KBM-7 (cell line): Measurements from ENCODE around the gene UBL3.

Source experiments
- DNase-seq: peaks from one replicate; pipeline ENCODE4 v3.0.0-alpha.2; 2015
- in situ Hi-C: fragments of 300-500 bp; cut with MboI; formaldehyde crosslinking; loops from 2 replicates; pipeline ENCODE4 v1.14.3; 2020; ENCODE audit warnings: low sequenced_read_pairs, low pct_unique_long_range_greater_than_20kb, mixed read lengths

Gene UBL3

DNA sequence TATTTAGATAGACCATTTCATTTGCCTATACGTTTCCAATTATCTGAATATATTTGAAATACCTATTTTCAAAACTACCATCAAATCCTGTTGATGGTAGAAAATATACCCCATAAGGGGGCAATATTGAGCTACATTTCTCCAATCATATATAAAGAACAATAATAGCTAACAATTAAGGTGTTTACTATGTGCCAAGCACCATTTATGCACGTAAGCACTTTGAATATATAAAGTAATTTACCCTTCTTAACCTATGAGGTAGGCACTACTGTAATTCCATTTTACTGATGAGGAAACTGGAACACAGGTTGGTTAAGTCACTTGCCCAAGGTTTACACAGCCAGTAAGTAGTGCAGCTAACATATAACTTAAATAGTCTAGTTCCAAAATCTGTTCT lies 79.2 kb downstream of the UBL3 start:
- peak; percentile 54 for DNase-seq
- in situ Hi-C loops: no loop called here

DNA sequence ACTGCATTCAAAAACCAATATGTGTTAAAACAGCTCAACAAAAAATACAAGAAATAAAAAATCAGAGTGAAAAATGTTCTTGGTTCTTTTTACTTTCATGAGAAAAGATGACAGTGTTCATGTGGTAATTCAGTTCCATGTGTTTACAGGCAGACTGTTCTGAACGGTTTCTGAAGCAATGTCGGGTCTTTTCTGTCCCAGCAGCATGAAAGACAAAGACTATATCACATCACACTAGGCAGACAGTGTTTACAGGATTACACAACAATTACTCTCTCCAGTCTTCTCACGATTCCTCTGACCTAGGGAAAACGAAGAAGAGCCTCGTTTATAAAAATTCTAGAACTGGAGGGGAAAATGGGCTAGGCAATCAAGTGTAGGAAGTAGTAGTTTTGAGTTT lies 83.4 kb downstream of the UBL3 start:
- in situ Hi-C loops: loop anchor here (10.0 kb wide), 1 partner anchor 348 kb away; no protein-coding TSS in a partner anchor
- DNase-seq: no peak

DNA sequence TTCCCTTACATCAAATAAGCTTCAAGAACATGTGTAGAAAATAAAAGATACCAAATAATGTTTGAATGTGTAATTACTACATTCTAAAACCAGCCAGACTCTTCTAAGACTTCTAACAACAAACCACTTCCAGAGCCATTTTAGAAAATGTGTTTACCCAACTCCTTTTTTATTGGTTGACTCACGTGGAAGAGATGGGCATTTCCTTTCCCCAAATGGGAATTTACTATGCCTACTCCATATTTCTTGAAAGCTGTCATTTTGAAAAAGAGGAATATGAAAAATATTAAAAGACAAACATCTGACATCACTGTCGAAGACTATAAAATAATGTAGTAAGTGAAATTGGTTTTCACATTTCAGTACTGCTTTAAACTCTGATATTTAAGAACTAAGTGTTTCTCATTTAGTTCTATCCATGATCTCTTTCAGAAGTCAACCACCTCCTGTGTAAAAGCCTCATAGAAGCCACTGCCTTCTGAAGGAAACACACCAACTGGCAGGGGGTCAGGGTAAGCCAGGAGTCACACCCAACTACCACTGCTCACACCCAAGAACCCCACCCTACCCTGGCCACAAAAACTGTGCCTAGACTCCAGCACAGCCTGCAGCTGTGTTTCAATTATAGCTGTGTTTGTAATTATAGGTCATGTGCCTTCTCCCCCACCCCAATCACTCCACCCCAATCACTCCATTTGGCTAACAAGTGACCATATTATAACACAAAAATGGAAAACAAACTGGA lies 86.8 kb downstream of the UBL3 start:
- in situ Hi-C loops: loop anchor here (10.0 kb wide), 1 partner anchor 351 kb away; no protein-coding TSS in a partner anchor
- no peak for DNase-seq

- DNase-seq: no peak
- in situ Hi-C loops: loop anchor here (10.0 kb wide), 1 partner anchor 353 kb away; no protein-coding TSS in a partner anchor
These were observed 88.6 kb downstream of the UBL3 start for GRCh38 chr13:29761815-29762214.

DNA sequence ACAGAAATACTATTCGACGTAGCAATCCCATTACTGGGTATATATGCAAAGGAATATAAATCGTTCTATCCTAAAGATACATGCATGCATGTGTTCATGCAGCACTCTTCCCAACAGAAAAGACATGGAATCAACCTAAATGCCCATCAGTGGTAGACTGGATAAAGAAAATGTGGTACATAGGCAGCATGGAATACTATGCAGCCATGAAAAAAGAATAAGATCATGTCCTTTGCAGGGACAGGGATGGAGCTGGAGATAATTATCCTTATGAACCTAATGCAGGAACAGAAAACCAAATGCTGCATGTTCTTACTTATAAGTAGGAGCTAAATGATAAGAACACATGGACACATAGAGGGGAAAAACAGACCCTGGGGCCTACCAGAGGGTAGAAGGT lies 89.3 kb downstream of the UBL3 start:
- DNase-seq: no peak
- in situ Hi-C loops: loop anchor here (10.0 kb wide), 1 partner anchor 354 kb away; no protein-coding TSS in a partner anchor

DNA sequence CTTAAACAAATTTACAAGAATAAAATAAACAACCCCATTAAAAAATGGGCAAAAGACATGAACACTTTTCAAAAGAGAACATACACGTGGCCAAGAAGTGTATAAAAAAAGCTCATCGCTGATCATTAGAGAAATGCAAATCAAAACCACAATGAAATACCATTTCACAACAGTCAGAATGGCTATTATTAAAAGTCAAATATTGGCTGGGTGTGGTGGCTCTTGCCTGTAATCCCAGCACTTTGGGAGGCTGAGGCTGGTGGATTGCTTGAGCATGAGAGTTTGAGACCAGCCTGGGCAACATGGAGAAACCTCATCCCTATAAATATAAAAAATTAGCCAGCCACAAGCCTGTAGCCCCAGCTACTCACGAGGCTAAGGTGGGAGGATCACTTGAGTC lies 89.9 kb downstream of the UBL3 start:
- DNase-seq: no peak
- in situ Hi-C loops: loop anchor here (10.0 kb wide), 1 partner anchor 354 kb away; no protein-coding TSS in a partner anchor

- DNase-seq: peak; percentile 89
- in situ Hi-C loops: no loop called here
These were observed 91.8 kb downstream of the UBL3 start for GRCh38 chr13:29758531-29759114.

DNA sequence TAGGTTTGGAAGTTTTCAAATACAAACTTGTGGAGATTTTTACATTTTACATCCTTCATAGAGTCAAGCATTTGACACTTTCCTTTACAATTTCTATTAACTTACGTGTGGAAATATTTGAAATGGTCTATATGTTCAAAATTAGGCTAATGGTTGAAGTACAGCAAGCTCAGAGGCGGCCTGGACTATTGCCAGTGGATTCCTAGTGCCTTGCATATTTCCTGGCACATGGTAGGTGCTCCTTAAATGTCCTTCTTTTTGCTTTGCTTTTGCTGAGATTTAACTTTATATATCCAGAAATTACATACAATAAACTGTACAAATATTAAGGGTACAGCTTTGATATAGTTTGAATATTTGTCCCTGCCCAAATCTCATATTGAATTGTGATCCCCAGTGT lies 93.9 kb downstream of the UBL3 start:
- in situ Hi-C loops: no loop called here
- no peak for DNase-seq

- in situ Hi-C loops: no loop called here
- peak; percentile 23 for DNase-seq
These were observed 96.0 kb downstream of the UBL3 start for GRCh38 chr13:29754473-29754806.

- in situ Hi-C loops: no loop called here
- no peak for DNase-seq
These were observed 96.6 kb downstream of the UBL3 start for GRCh38 chr13:29753618-29754472.

DNA sequence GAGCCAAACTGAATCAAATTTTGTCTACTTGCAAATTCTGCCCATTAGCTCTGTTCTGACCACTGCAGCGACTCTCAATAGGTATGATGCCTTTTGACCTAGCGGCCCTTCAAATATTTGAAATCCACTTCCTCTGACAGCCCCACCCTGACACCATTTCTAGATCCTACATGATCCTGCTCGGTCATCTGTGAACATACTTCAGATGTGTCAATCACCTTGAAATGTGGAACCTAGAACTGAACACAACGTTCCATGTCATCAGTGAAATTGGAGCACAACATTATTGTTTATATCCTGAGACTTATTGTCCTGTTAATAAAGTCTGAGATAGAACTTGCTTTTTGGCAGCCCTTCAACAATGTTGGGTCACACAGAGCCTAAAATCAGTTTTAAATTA lies 98.2 kb downstream of the UBL3 start:
- in situ Hi-C loops: no loop called here
- no peak for DNase-seq

- no peak for DNase-seq
- in situ Hi-C loops: no loop called here
These were observed 100.3 kb downstream of the UBL3 start for GRCh38 chr13:29750183-29750530.

DNA sequence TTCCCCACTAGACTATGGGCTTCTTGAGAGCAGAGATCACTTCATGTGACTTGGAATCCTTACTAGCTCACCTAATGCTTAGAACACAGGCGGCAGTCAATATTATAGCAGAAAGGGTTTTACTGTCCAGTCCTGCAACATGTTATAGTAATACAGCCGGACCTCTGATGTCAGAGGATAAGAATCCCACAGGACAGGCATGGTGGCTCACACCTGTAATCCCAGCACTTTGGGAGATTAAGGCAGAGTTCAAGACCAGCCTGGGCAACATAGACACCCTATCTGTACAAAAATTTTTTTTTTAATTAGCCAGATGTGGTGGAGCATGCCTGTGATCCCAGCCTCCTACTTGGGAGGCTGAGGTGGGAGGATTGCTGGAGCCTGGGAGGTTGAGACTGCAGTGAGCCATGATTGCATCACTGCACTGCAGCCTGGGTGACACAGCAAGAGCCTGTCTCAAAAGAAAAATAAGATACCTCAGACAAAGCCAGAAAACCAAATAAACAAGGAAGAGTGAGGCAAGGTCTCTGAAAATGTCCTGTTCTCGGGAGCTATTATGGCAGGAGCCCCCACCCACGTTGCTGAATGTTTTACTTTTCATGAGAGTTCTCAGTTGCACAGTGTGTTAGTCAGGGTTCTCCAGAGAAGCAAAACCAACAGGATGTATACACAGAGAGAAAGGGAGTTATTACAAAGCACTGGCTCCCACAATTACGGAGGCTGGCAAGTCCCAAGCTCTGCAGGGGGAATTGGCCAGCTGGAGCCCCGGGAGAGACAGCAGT lies 100.8 kb downstream of the UBL3 start:
- DNase-seq: no peak
- in situ Hi-C loops: no loop called here

DNA sequence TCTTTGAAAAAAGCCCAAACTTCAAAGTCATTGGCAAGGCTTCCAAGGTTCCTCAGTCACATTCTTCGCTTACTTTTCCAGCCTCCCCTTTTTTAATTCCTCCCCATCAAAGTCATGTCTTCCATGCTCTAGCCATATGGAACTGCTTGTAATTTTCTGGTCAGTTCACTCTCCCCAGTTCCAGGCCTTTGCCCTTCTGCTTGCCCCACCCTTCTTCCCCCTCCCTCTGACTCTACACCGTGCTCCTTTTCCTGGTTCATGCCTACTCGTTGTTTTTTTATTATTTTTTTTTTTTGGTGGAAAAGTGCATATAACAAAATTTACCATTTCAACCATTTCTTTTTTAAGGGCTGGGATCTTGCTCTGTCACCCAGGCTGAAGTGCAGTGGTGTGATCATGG lies 102.3 kb downstream of the UBL3 start:
- DNase-seq: no peak
- in situ Hi-C loops: no loop called here

DNA sequence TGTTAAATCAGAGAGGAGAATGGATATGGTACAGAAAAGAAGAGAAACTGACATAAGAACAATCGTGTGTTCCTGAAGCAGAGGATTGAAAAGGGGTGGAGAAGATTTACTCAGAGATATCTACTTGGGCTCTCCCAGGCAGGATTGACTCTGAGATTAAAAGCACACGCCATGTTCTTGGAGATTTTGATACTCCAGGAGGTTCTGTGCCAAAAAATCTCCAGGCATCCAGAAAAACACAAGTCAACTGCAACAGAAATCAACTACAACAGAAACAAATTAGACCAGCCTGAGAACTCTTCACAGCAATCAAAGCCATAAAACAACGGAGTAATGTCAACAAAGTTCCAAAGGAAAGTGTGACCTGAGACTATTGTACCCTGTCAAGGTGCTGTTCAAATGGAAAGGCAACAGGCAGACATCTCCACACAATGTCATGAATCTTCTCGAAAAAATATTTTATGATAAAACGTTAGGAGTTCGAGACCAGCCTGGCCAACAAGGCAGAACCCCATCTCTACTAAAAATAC lies 104.2 kb downstream of the UBL3 start:
- in situ Hi-C loops: no loop called here
- no peak for DNase-seq

DNA sequence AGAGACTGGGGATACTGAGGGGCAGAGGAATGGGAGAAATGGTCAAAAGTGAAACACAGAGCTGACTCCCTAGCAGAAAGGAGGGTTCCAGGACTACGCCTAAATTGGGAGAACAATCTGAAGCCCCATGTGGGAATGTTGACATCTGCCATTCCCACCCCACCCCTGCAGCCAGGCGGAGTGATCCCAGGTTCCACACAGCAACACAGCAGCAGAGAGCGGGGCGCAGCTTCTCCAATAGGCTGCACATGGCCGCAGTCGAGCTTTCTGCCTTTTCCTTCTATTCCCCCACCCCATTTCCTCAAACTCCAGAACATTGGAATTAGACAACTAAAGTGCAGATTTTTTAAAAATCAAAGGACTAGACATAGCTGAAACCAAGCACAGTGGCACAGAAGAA lies 104.7 kb downstream of the UBL3 start:
- no peak for DNase-seq
- in situ Hi-C loops: no loop called here

- in situ Hi-C loops: no loop called here
- DNase-seq: no peak
These were observed 107.1 kb downstream of the UBL3 start for GRCh38 chr13:29743201-29743786.

DNA sequence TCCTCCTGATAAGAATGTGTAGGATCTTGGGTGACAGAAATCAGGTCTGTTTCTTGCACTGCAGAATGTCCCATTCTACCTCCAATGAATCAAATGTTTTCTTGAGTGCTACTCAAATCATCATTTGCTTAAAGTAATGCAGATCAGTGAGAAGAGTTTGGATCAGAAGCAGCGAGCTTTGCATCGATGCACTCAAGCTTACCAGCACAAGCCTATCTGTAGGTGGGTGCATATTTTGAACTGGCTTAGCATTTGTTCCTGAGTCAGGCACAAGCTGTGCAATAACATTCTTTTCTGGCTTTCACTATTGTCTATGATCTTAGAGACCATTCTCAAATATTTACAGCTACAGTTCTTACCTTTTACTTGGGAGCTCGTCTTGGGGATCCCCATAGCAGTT lies 109.5 kb downstream of the UBL3 start:
- in situ Hi-C loops: no loop called here
- no peak for DNase-seq

GRCh38 chr13:29737061-29737460 lies 113.4 kb downstream of the UBL3 start:
- in situ Hi-C loops: no loop called here
- DNase-seq: no peak
